ENCODE results near the gene GTF2A1.

DNA sequence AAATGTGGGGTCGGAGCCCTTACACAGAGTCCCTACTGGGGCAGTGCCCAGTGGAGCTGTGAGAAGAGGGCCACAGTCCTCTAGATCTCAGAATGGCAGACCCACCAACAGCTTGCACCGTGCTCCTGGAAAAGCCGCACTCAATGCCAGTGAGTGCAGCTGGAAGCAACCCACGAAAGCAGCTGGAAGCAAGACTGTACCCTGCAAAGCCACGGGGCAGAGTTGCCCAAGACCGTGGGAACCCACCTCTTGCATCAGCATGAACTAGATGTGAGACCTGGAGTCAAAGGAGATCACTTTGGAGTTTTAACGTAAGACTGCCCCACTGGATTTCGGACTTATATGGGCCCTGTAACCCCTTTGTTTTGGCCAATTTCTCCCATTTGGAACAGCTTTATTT lies 12.3 kb downstream of the GTF2A1 start:
- TF ChIP-seq CTCF (conservative IDR thresholded peaks at IDR 0.05 in 1 of 2, IDR thresholded peaks at IDR 0.05 in 1 of 2; ENCODE audit: extremely low read depth in 1 of 2, insufficient read depth in 1 of 2, low read depth in 1 of 2, low read length in 2 of 2) (no peak), EZH2 (IDR thresholded peaks at IDR 0.05; ENCODE audit: borderline replicate concordance, low read length) (no peak)
